NCI-H1930 (cell line): ENCODE measurements around the gene TGM6.

ENCODE experiments used
- DNase-seq, 2 experiments: peaks; one replicate each; lab custom pipeline; 2025; lab: John Stamatoyannopoulos, UW

The TGM6 gene

DNA sequence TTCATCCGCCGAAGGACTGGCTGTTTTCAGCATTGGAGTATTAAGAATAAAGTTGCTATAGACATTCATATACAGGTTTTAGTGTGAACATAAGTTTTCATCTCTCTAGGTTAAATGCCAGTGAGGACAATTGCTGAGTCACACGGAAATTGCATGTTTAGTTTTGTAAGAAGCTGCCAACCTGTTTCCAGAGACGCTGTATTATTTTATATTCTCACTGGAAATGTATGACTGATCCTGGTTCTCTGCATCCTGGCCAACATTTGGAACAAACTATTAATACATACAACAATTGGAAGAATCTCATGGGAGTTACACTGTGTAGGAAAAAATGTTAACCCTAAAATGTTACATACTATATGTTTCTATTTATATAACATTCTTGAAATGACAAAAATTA, 16.7 kb upstream of the TGM6 start:
- DNase-seq, result no peak

- no peak for DNase-seq
Observed at GRCh38 chr20:2365091-2365490, 15.6 kb upstream of the TGM6 start.

DNA sequence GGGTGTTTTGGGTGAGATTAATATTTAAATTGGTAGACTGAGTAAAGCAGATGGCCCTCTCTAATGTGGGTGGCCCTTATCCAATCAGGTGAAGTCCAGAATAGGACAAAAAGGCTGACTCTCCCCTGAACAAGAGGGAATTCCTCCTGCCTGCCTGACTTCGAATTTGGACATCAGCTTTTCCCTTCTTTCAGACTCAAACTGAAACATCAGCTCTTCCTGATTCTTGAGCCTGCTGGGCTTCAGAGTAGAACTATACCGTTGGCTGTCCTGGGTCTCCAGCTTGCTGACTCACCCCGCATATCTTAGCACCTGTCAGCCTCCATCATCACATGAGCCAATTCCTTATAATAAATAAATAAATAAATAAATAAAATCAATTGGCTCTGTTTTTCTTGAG, 15.0 kb upstream of the TGM6 start:
- no peak for DNase-seq

DNA sequence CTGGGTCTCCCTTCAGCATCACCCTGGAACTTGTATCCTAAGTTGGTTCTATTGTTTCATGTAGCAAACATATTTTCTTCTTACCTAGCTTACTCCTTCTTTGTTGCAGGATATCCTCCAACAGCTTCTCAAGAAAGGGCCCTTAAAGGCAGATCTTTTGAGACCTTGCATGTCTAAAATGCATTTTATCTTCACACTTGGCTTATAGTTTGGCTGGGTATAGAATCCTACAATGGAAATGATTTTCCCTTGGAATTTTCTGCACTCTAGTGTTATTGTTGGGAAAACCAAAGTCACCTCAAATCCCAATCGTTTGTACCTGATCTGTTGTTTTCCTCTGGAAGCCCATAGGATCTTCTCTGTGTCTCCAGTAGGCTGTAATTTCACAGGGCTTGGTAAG, 12.1 kb upstream of the TGM6 start:
- no peak for DNase-seq

DNA sequence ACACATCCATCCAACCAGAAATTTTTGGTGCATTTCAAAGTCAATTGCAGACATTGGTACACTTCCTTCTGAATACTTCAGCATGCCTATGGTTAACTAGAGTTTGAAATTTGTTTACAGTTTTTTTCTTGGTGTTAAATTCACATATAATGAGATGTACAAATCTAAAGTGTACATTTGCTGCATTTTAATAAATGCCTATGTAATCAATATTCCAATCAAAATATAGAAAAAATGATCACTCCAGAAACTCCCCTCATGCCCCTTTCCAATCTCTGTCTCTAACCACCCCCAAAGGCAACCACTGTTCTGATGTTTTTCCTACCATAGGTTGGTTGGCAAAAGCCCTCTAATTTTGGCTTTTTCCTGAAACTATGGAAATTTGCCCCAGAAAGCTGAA, 7.6 kb upstream of the TGM6 start:
- DNase-seq, result no peak

- DNase-seq, result no peak
Observed at GRCh38 chr20:2374346-2375125, 6.2 kb upstream of the TGM6 start.

DNA sequence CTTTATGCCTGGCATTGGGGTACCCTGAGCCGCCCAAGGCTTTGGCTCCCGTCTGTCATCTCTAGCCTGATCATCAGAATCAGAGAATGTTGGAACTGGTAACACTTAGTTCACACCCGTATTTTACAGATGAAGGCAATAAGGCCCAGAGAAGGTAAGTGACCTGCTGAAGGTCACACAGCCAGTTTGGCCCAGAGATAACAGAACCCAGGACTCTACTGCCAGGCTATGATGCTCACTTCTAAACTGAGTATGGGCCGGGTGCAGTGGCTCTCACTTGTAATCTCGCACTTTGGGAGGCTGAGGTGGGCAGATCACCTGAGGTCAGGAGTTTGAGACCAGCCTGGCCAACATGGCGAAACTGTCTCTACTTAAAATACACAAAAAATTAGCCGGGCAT, 1.8 kb upstream of the TGM6 start:
- no peak for DNase-seq

- no peak for DNase-seq
Observed at GRCh38 chr20:2379511-2380229, 1.0 kb upstream of the TGM6 start.

DNA sequence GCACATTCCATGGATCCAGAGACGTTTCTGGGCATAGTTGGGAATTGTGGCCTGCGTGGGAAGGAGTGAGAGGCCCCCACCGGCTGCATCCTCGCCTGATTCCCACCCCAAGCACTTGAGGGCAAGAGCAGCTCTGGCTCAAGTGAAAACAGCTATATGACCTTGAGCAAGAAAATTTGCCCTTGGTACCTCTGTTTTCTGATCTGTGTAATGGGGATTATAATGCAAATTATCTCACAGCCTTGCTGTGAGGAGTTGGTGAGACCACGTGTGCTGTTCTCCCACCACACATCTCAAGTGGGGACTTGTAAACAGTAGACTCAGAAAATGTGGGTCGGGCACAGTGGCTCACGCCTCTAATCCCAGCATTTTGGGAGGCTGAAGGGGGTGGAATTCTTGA, 602 bp downstream of the TGM6 start:
- no peak for DNase-seq

GRCh38 chr20:2382833-2383232, 2.1 kb downstream of the TGM6 start:
- DNase-seq, result no peak

DNA sequence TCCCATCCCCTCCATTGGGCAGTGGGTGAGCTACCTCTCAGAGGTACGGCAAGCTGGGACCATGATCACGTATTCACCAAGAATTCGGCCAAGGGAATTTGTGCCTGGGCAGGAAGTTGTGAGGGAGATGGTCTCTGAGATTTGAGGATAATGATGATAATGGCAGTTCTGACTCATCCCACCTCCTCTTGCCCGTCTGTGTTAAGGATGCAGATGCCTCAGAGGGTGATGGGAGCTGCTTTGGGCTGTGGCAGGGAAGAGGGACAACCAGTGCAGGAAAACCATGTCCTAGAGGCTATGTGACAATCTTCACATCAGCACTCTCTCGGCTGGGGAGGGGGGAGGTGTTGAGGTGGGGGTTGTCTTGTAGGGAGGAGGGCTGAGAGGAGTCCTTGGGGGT, 4.3 kb downstream of the TGM6 start:
- no peak for DNase-seq

DNA sequence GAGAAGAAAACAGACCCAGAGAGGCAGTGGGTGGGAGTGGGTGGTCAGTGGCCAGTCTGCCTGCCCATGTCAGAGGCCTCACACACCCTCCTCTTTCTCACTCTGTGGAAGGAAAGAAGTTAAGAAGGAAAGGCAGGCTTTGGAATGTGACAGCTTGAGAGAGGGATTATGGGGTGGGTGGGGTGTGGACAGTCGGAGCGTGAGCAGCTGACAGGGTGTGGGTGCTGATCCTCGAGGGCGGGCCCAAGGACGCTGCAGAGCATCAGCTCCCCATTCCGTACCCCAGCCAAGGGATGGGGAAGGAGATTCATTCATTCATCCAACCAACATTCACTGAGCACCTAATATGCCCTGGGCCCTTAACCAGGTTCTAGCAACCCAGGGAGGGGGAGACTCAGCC, 4.8 kb downstream of the TGM6 start:
- no peak for DNase-seq

DNA sequence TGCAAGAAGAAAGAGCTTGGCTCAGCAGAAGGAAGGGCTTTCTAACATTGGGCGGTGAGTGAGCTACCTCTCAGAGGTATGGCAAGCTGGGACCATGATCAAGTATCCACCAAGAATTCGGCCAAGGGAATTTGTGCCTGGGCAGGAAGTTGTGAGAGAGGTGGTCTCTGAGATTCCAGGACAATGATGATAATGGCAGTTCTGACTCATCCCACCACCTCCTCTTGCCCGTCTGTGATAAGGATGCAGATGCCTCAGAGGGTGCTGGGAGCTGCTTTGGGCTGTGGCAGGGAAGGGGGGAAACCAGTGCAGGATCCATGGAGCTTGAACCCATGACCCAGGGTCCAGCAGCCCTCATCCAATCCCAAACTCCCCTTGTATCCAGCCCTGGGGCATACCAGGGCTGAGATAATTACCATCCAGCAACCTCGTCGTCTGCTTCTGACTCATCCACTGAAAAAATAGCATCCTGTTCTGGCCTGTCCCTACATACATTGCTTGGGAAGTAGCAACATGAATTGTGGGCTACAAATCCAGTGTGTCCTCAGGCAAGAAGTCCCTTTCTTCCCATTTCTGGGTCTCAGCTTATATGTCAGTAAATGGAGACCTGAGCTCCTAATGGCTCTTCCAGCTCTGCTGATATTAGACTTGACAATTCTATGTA, 5.9 kb downstream of the TGM6 start:
- DNase-seq, result no peak

GRCh38 chr20:2387180-2387577, 6.5 kb downstream of the TGM6 start:
- DNase-seq, result peak in 1 of 2 experiments; percentile 3

DNA sequence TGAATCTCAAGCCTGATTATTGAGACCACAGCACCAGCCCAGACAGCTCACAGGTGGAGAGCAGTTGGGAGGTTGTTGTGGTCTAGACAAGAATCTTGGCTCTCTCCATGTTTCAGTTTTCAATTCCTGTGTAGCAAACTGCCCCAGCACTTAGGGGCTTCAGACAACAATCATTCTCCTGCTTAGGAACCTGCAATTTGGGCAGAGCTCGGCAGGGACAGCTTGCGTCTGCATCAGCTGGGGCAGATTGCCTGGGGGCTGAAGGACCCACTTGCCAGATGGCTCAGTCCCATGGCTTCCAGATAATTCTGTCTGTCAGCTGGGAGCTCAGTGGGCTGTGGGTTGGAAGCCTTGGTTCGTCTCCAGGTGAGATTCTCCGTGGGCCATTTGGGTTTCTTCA, 6.9 kb downstream of the TGM6 start:
- DNase-seq, result no peak

GRCh38 chr20:2390951-2391675, 10.4 kb downstream of the TGM6 start:
- DNase-seq, result no peak

GRCh38 chr20:2394411-2395055, 13.8 kb downstream of the TGM6 start:
- DNase-seq, result no peak

- DNase-seq, result no peak
Observed at GRCh38 chr20:2395136-2395535, 14.4 kb downstream of the TGM6 start.

- no peak for DNase-seq
Observed at GRCh38 chr20:2396241-2396814, 15.6 kb downstream of the TGM6 start.

DNA sequence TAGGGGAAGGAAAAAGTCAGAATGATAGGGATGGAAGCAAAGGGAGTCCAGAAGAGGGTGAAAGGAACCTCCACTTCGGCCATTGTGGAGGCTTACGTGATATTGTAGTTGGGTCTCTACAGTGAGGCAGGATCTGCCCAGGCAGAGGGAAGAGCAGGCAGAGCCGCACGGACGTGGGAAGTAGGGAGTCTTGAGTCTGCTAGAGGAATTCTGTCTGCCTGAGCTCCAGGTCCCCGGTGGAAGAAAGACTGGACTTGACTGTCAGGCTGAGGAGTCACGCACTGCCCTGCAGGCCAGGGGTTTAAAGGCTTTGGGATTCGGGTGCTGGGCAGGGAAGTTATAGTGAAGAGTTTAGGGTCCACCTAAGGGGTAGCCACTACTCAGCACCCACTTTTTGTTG, 16.4 kb downstream of the TGM6 start:
- no peak for DNase-seq

GRCh38 chr20:2397595-2398145, 17.0 kb downstream of the TGM6 start:
- DNase-seq, result no peak
